NCI-H226 (cell line): Measurements from ENCODE around the gene FKBP9.
A peak's percentile ranks its signal among the peaks of the same experiment; 100 is the strongest.

Source experiments
- DNase-seq: peaks from one replicate; pipeline ENCODE4 v3.0.0-alpha.2; 2015

Gene FKBP9

GRCh38 chr7:33009734-33010133 lies 52.5 kb downstream of the FKBP9 start:
- no peak for DNase-seq

GRCh38 chr7:33012364-33012763 lies 55.1 kb downstream of the FKBP9 start:
- no peak for DNase-seq

GRCh38 chr7:33024189-33024757 lies 67.0 kb downstream of the FKBP9 start:
- DNase-seq: no peak

GRCh38 chr7:33035776-33036175 lies 78.5 kb downstream of the FKBP9 start:
- no peak for DNase-seq

- no peak for DNase-seq
Measured at GRCh38 chr7:33038639-33039038, 81.4 kb downstream of the FKBP9 start.

- peak; percentile 48 for DNase-seq
Measured at GRCh38 chr7:33039257-33039902, 82.1 kb downstream of the FKBP9 start.

- DNase-seq: no peak
Measured at GRCh38 chr7:33039903-33040292, 82.7 kb downstream of the FKBP9 start.

GRCh38 chr7:33040803-33041516 lies 83.7 kb downstream of the FKBP9 start:
- DNase-seq: peak; percentile 84

- DNase-seq: no peak
Measured at GRCh38 chr7:33041631-33042428, 84.6 kb downstream of the FKBP9 start.

- DNase-seq: no peak
Measured at GRCh38 chr7:33043501-33044400, 86.5 kb downstream of the FKBP9 start.

- DNase-seq: no peak
Measured at GRCh38 chr7:33044401-33044718, 87.1 kb downstream of the FKBP9 start.

GRCh38 chr7:33044986-33045385 lies 87.7 kb downstream of the FKBP9 start:
- DNase-seq: no peak

- DNase-seq: no peak
Measured at GRCh38 chr7:33048257-33048656, 91.0 kb downstream of the FKBP9 start.

- no peak for DNase-seq
Measured at GRCh38 chr7:33048704-33049103, 91.5 kb downstream of the FKBP9 start.

- DNase-seq: peak; percentile 29
Measured at GRCh38 chr7:33050535-33051318, 93.5 kb downstream of the FKBP9 start.

- DNase-seq: no peak
Measured at GRCh38 chr7:33053721-33054120, 96.5 kb downstream of the FKBP9 start.

- peak; percentile 51 for DNase-seq
Measured at GRCh38 chr7:33054261-33054964, 97.2 kb downstream of the FKBP9 start.

GRCh38 chr7:33055158-33055557 lies 97.9 kb downstream of the FKBP9 start:
- DNase-seq: no peak
